ENCODE data around the gene GLYR1.

GLYR1 gene

GRCh38 chr16:4800290-4801041 lies 46.6 kb downstream of the GLYR1 start:
- H3K4me3 ChIP-seq (replicated peaks; ENCODE audit: low read depth, low read length), result peak overlapping the region; percentile 20
- H3K36me3 ChIP-seq (ENCODE audit: control insufficient read depth, insufficient read depth, low read length), result peaks cover 7% of the 10 kb centered on the region
- DNase-seq (ENCODE audit: extremely low read depth, insufficient read length), result peak; percentile 40
- H3K27me3 ChIP-seq (replicated peaks; ENCODE audit: control insufficient read depth, insufficient read depth, low read length), result no peaks in the 10 kb centered on the region
- no peak for TF ChIP-seq CTCF (IDR thresholded peaks at IDR 0.05; ENCODE audit: insufficient read depth, low read length, poor library complexity, severe bottlenecking)

GRCh38 chr16:4799171-4799855 lies 47.8 kb downstream of the GLYR1 start:
- H3K4me3 ChIP-seq (replicated peaks; ENCODE audit: low read depth, low read length), result no peak overlapping the region
- no peak for TF ChIP-seq CTCF (IDR thresholded peaks at IDR 0.05; ENCODE audit: insufficient read depth, low read length, poor library complexity, severe bottlenecking)
- H3K27me3 ChIP-seq (replicated peaks; ENCODE audit: control insufficient read depth, insufficient read depth, low read length), result no peaks in the 10 kb centered on the region
- no peak for DNase-seq (ENCODE audit: extremely low read depth, insufficient read length)
- peaks cover 1% of the 10 kb centered on the region; the same call in 1 of the 2 replicates for H3K36me3 ChIP-seq (ENCODE audit: control insufficient read depth, insufficient read depth, low read length)

- no peak for TF ChIP-seq CTCF (IDR thresholded peaks at IDR 0.05; ENCODE audit: insufficient read depth, low read length, poor library complexity, severe bottlenecking)
- no peak for DNase-seq (ENCODE audit: extremely low read depth, insufficient read length)
- no peaks in the 10 kb centered on the region; the same call in 1 of the 2 replicates for H3K36me3 ChIP-seq (ENCODE audit: control insufficient read depth, insufficient read depth, low read length)
Observed at GRCh38 chr16:4798456-4798855, 48.6 kb downstream of the GLYR1 start.

GRCh38 chr16:4797805-4798252 lies 49.3 kb downstream of the GLYR1 start:
- H3K27me3 ChIP-seq (replicated peaks; ENCODE audit: control insufficient read depth, insufficient read depth, low read length), result no peaks in the 10 kb centered on the region
- no peak for TF ChIP-seq CTCF (IDR thresholded peaks at IDR 0.05; ENCODE audit: insufficient read depth, low read length, poor library complexity, severe bottlenecking)
- no peaks in the 10 kb centered on the region; the same call in 1 of the 2 replicates for H3K36me3 ChIP-seq (ENCODE audit: control insufficient read depth, insufficient read depth, low read length)
- no peak for DNase-seq (ENCODE audit: extremely low read depth, insufficient read length)
- H3K4me3 ChIP-seq (replicated peaks; ENCODE audit: low read depth, low read length), result no peak overlapping the region

More at GRCh38 chr16:4798456-4798855, 48.6 kb downstream of the GLYR1 start:
- Histone ChIP-seq H3K27me3 (replicated peaks; ENCODE audit: control insufficient read depth, insufficient read depth, low read length) (no peaks in the 10 kb centered on the region), H3K4me3 (replicated peaks; ENCODE audit: low read depth, low read length) (no peak overlapping the region)

GRCh38 chr16:4796982-4797804 lies 49.9 kb downstream of the GLYR1 start:
- no peak for DNase-seq (ENCODE audit: extremely low read depth, insufficient read length)
- H3K4me3 ChIP-seq (replicated peaks; ENCODE audit: low read depth, low read length), result no peak overlapping the region

More at GRCh38 chr16:4796982-4797804, 49.9 kb downstream of the GLYR1 start:
- TF ChIP-seq CTCF (IDR thresholded peaks at IDR 0.05; ENCODE audit: insufficient read depth, low read length, poor library complexity, severe bottlenecking), result no peak
- Histone ChIP-seq H3K27me3 (replicated peaks; ENCODE audit: control insufficient read depth, insufficient read depth, low read length) (no peaks in the 10 kb centered on the region), H3K36me3 (ENCODE audit: control insufficient read depth, insufficient read depth, low read length) (no peaks in the 10 kb centered on the region; the same call in 1 of the 2 replicates)

All from GM06990 (cell line).